ENCODE results near the gene FOLR1. TPM values are rescaled to one million over a fixed set of nuclear protein-coding genes. Genes with fewer than 3 reads are reported as not detected.
A peak's percentile ranks its signal among the peaks of the same experiment; 100 is the strongest.
"Not testable (repeated sequence)": the region's sequence is repeated elsewhere in the genome, so short reads cannot be mapped to it uniquely, and the experiment has no call there.

Gene FOLR1
- total and polyA plus RNA-seq, 11 donors, result 0.08 to 0.79 (median 0.30) TPM; not detected in 7

DNA sequence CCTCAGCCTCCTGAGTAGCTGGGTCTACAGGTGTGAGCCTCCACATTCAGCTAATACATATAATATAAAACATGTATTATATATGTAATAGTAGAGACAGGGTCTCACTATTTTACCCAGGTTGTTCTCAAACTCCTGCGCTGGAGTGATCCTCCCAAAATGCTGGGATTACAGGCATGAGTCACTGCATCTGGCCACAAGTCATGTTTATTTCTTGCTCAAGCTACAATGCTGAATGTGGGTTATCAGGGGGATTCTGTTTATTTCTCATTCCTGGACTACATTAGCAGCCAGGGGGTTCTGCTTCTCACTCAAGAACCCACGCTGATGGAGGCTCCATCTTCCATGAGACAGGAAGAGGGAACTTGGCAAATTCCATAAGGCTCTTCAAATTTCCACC lies 31.6 kb upstream of the FOLR1 start:
- intact Hi-C loops (cut with DNase I), result no loop called here
- H3K9me3 ChIP-seq, result no peaks in the 10 kb centered on the region

GRCh38 chr11:72162891-72163492 lies 28.9 kb upstream of the FOLR1 start:
- Histone ChIP-seq H3K4me3 (no peak overlapping the region), H3K4me1 (no peaks in the 10 kb centered on the region), H3K36me3 (no peaks in the 10 kb centered on the region), H3K9me3 (no peaks in the 10 kb centered on the region), H3K27ac (no peak overlapping the region), H3K27me3 (peaks cover 0 to 20% (median 0%) of the 10 kb centered on the region in 9 donors)
- ATAC-seq (no peak), DNase-seq (no peak)
- no peak for TF ChIP-seq POLR2A (IDR thresholded peaks at IDR 0.05)
- intact Hi-C loops (cut with DNase I), result no loop called here
- WGBS, 4 donors, result 77 to 81% (median 78%) methylated on average over 16 of the region's 16 CpGs

More for the DNA sequence above, 31.6 kb upstream of the FOLR1 start:
- Histone ChIP-seq H3K4me3 (no peak overlapping the region), H3K27me3 (peaks cover 0 to 20% (median 0%) of the 10 kb centered on the region in 9 donors), H3K36me3 (no peaks in the 10 kb centered on the region), H3K27ac (no peak overlapping the region), H3K4me1 (no peaks in the 10 kb centered on the region)
- WGBS, 4 donors, result 68 to 85% (median 76%) methylated on average over 2 of the region's 2 CpGs
- TF ChIP-seq, protein P1, sequence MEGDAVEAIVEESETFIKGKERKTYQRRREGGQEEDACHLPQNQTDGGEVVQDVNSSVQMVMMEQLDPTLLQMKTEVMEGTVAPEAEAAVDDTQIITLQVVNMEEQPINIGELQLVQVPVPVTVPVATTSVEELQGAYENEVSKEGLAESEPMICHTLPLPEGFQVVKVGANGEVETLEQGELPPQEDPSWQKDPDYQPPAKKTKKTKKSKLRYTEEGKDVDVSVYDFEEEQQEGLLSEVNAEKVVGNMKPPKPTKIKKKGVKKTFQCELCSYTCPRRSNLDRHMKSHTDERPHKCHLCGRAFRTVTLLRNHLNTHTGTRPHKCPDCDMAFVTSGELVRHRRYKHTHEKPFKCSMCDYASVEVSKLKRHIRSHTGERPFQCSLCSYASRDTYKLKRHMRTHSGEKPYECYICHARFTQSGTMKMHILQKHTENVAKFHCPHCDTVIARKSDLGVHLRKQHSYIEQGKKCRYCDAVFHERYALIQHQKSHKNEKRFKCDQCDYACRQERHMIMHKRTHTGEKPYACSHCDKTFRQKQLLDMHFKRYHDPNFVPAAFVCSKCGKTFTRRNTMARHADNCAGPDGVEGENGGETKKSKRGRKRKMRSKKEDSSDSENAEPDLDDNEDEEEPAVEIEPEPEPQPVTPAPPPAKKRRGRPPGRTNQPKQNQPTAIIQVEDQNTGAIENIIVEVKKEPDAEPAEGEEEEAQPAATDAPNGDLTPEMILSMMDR (IDR thresholded peaks at IDR 0.05), result no peak
- no peak for TF ChIP-seq POLR2A (IDR thresholded peaks at IDR 0.05)
- no peak for DNase-seq
- ATAC-seq, result no peak

DNA sequence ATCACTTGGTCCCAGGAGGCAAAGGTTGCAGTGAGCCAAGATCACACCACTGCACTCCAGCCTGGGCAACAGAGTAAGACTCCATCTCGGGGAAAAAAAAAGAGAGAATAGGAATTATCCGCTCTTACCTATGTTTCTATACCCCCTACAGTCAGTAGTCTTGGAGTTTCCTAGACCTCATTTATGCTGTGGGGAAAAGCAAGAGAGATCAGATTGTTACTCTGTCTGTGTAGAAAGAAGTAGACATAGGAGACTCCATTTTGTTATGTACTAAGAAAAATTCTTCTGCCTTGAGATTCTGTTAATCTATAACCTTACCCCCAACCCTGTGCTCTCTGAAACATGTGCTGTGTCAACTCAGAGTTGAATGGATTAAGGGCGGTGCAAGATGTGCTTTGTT lies 27.8 kb upstream of the FOLR1 start:
- H3K9me3 ChIP-seq; intact Hi-C loops (cut with DNase I); H3K36me3 ChIP-seq; DNase-seq; H3K27ac ChIP-seq; H3K4me3 ChIP-seq; H3K4me1 ChIP-seq; ATAC-seq: not testable (repeated sequence)
- 45 to 90% (median 74%) methylated on average over 2 to 3 of the region's 3 CpGs for WGBS, 4 donors
- H3K27me3 ChIP-seq, result peaks cover 0 to 17% (median 0%) of the 10 kb centered on the region in 9 donors

GRCh38 chr11:72169046-72169555 lies 22.8 kb upstream of the FOLR1 start:
- H3K36me3 ChIP-seq; ATAC-seq; H3K27ac ChIP-seq; DNase-seq; H3K9me3 ChIP-seq; H3K4me1 ChIP-seq; H3K4me3 ChIP-seq; intact Hi-C loops (cut with DNase I); H3K27me3 ChIP-seq: not testable (repeated sequence)
- 93 to 96% (median 95%) methylated on average over 5 of the region's 5 CpGs for WGBS, 4 donors

GRCh38 chr11:72169754-72170153 lies 22.2 kb upstream of the FOLR1 start:
- H3K36me3 ChIP-seq; H3K4me1 ChIP-seq; H3K27me3 ChIP-seq; DNase-seq; H3K9me3 ChIP-seq; H3K27ac ChIP-seq; H3K4me3 ChIP-seq; ATAC-seq; intact Hi-C loops (cut with DNase I): not testable (repeated sequence)
- WGBS, 4 donors, result 76 to 86% (median 81%) methylated on average over 3 of the region's 3 CpGs

DNA sequence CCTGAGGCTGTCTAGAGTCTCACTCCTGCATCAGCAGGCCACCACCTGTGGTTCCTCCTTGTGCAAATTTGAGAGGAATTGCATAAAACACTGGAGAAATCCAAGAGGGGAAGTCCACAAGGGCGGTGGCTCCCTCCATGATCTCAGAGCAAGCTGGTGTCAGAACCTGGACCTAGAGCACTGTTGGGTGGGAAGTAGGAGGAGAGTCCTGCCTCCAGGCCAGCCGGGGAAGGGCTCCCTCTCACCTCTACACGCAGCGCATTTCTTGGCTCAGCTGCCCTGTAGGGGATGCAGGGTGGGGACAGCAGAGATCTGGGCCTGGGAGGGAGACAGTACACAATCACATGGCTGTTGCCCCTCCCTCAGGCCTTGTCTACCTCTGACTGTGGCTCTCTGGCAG lies 19.9 kb upstream of the FOLR1 start:
- intact Hi-C loops (cut with DNase I), result not testable (repeated sequence)

GRCh38 chr11:72173291-72173690 lies 18.6 kb upstream of the FOLR1 start:
- ATAC-seq (no peak), DNase-seq (no peak)
- TF ChIP-seq POLR2A (IDR thresholded peaks at IDR 0.05), result no peak
- TF ChIP-seq, protein P1 (IDR thresholded peaks at IDR 0.05), result no peak
- Histone ChIP-seq H3K9me3 (no peaks in the 10 kb centered on the region), H3K27me3 (peaks cover 0 to 3% (median 0%) of the 10 kb centered on the region in 9 donors), H3K4me3 (no peak overlapping the region), H3K4me1 (no peaks in the 10 kb centered on the region), H3K27ac (no peak overlapping the region), H3K36me3 (no peaks in the 10 kb centered on the region)
- intact Hi-C loops (cut with DNase I), result no loop called here
- WGBS, 4 donors, result 67 to 96% (median 82%) methylated on average over 3 of the region's 3 CpGs

More for the DNA sequence above, 19.9 kb upstream of the FOLR1 start:
- H3K4me1 ChIP-seq, H3K36me3 ChIP-seq, H3K27ac ChIP-seq, H3K27me3 ChIP-seq, H3K4me3 ChIP-seq, DNase-seq, H3K9me3 ChIP-seq: not testable (repeated sequence)
- WGBS, 4 donors, result 44 to 69% (median 61%) methylated on average over 4 of the region's 4 CpGs
- peak in 1 of 4 donors; percentile 42 for ATAC-seq
